GM19467 (cell line): Measurements from ENCODE around the gene PER3.
"Not testable (repeated sequence)": the region's sequence is repeated elsewhere in the genome, so short reads cannot be mapped to it uniquely, and the experiment has no call there.

Experiments
- ATAC-seq: cut with Tn5 transposase; IDR thresholded peaks from one replicate; pipeline ENCODE4 v1.9.1; 2021; ENCODE audit warnings: mild to moderate bottlenecking, moderate library complexity; ENCODE audit not compliant: unreplicated experiment

Gene PER3

DNA sequence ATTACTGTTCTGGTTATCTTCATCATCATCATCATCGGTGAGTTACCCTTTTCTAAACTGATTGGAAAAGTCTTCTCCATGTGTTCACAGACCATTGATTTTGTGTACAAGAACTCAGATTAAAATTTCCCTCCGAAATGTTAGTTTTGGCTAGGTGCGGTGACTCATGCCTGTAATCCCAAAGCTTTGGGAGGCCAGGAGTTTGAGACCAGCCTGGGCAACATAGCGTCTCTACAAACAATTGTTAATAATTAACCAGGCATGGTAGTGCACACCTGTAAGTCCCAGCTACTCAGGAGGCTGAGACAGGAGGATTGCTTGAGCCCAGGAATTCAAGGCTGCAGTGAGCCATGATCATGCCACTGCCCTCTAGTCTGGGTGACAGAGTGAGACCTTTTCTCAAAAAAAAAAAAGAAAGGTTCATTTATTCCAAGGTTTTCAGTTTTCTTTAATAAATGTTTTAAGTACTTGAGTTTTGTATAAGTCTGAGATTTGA, 5.9 kb upstream of the PER3 start:
- ATAC-seq = no peak

DNA sequence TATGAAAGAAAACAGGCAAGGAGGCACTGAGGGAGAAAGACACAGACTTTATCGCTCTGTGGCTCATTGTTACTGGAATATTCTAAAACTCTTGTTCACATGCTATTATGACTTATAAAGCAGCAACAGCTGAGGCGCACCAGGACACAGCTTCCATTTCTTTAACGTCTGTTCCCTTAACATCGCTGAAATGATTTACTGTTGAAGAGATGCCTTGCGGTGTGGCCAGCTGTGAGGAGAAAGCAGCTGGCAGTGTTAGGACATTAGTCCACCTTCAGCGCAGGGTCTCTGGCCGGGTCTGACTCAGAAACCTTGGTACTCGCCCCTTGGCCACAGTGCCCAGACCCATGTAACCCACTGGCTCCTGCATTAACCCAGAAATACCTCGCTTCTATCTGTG, 3.1 kb upstream of the PER3 start:
- ATAC-seq = no peak

DNA sequence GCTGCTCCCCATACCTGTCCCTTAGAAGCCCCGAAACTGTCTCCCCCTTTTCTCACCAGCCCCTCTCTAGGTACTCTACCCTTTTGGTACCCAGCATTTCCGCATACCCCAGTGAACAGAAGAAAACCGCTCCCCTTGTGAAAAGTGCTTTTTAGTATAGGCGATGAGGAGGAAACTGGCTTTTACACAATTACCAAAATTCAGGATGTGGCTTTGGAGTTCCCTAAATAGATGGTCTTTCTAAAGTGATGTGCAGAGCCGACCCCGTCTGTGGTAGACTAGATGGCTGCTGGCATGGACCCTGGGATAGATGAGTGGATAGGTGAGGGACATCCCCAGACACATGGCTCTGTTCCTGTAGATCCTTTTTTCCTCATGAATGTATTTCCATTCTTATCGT, 2.6 kb upstream of the PER3 start:
- no peak for ATAC-seq

DNA sequence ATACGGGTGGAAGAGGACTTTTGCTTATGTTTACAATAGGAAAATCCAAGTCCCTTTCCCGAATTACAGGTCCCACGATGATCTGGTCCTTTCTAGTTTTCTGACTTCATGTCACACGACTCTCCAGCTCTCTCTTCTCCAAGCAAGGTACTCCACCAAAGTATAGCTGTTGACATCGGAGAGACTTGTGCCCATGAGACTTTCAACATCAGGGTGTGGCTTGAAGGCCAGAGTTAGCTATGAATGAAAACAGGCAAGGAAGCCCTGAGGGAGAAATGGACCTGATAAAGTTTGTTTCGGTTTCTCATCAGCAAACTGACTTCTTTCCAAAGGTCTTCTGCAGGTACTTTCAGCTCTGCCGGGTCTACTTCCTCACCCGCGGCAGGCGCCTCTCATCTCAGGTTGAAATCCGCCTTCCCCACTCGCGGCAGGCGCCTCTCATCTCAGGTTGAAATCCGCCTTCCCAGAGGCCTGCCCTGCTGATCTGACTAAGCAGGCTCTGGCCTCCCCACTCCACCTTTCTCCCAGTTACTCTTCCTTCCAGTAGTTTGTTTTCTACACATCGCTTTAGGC, 2.1 kb upstream of the PER3 start:
- ATAC-seq = no peak

DNA sequence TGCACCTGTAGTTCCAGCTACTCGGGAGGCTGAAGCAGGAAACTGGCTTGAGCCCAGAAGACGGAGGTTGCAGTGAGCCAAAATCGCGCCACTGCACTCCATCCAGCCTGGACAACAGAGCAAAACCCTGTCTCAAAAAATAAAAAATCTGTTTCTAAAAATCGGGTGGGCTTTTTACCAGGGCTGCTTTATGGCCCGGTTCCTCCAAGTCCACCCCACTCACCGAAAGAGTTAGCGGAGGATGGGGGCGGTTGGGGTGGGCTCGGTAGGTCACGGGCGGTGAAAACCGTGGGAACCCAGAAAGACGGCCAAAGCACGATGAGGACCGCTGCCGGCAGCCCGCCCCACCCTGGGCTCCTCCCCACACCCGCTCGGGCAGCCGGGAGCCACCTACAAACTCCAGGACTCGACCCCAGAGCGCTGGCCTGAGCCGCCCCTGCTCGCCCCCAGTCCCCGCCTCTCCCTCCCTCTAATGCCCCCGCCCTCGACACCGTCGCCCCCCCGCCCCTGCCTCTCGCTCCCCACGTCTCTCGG, 846 bp upstream of the PER3 start:
- no peak for ATAC-seq

DNA sequence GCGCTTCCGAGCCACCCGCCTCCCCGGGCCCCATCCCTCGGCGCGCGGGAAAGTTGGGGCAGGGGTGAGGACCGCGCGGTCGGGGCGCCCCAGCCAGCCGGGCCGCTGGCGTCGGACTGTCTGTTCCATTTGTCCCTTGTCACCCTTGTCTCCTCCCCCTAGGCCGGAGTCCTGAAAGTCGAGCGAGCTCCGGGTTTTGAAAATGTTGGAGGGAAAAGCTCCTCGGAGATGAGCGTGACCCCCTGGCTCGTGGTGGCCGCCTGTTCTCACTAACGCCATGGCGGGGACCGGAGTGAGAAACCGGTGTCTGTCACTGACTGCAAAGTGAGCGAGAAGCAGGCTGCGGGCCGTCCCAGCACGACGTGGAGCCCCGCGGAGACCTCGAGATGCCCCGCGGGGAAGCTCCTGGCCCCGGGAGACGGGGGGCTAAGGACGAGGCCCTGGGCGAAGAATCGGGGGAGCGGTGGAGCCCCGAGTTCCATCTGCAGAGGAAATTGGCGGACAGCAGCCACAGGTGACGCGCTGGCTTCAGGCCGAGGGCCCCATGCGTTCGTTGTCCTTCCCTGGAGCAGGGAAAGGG, 491 bp downstream of the PER3 start:
- no peak for ATAC-seq

DNA sequence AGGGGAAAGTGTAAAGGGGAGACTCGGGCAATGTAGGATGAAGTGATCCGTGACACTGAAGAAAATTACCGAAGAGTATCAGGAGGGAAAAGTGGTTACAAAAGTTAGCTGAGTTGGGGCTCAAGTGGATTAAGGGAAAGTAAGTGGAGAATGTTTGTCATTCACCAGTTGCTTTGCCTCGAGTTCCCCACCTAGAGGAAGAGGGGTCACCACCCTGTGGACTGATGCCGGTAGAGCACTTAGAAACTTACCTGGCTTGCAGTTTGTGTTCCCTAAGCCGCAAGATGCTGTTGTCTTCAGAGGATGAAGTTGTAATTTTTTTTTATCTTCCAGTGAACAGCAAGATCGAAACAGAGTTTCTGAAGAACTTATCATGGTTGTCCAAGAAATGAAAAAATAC, 1.0 kb downstream of the PER3 start:
- no peak for ATAC-seq

DNA sequence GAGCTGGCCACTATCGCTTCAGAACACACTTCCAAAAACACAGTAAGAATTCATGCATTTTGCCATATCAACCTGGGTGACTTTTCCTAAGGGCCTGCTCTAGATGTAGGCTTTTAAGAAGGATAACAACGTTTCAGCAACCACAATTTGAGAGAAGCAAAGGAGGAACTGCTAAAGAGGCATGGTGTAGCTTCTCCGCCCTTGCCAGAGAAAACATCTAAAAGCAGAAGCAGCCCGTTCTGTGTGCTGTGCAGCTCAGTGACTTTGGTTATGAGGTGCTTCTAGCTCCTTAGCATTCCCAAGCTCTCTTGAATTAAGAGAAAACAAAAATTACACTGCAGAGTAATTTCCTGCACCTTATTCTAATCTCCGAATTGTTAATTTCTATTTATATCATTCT, 2.7 kb downstream of the PER3 start:
- no peak for ATAC-seq

DNA sequence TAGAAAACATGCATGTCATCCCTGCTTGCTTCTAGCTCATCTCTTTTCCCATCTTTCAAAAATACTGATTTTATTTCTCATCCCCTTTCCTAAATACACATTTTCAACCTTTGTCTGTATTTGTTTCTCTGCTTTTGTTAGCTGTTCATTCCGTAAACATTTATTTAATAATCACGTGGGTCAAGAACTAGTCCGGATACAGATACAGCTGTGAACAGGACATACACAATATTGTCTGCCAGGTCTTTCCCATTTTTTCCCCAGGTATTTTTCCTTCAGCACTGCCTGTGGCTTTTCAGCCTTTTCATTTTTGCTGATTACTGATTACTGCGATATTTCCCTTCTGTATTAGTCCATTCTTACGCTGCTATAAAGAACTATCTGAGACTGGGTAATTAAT, 5.7 kb downstream of the PER3 start:
- ATAC-seq = no peak

DNA sequence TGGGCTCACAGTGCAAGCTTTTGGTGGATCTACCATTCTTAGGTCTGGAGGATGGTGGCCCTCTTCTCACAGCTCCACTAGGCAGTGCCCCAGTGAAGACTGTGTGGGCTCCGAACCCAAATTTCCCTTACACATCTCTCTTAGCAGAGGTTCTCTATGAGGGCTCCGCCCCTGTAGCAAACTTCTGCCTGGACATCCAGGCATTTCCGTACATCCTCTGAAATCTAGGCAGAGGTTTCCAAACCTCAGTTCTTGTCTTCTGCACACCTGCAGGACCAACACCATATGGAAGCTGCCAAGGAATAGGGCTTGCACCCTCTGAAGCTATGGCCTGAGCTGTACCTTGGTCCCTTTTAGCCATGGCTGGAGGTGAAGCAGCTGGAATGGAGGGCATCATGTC, 6.9 kb downstream of the PER3 start:
- not testable (repeated sequence) for ATAC-seq

DNA sequence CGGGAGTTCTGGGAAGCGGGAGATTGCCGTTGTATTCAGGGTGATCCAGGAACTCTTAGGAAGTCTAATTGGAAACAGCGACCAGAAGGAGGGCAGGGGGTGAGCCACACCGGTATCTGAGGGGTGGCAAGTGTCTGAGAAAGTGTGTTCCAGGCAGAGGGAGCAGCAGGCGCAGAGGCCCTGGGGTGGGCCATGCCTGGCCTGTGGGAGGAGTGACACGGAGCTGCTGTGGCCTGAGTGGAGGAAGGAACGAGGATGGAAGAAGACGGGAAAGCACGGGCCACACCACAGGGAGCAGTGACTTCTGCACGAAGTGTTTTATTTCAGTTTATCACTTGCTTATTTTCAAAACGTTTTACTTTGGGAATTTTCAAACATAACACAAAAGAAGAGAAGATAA, 11.3 kb downstream of the PER3 start:
- ATAC-seq = no peak

DNA sequence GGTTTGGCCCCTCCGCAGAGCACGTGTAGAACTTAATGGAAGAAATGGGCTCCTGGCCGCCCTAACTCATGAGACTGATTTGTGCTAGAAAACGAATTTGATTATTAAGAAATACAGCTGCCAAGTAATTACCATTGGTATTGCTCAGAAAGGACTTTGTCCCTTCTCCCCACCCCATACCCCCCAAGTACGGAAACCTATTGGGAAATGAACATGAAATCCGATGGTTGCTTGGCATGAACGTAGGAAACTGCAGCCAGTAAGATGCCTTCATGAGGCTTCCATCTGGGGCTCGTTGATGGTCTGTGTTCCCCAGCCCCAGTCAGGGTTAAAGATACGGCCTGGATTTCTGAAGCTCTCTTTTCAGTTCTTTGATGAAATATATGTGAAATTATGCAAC, 21.4 kb downstream of the PER3 start:
- ATAC-seq = no peak

DNA sequence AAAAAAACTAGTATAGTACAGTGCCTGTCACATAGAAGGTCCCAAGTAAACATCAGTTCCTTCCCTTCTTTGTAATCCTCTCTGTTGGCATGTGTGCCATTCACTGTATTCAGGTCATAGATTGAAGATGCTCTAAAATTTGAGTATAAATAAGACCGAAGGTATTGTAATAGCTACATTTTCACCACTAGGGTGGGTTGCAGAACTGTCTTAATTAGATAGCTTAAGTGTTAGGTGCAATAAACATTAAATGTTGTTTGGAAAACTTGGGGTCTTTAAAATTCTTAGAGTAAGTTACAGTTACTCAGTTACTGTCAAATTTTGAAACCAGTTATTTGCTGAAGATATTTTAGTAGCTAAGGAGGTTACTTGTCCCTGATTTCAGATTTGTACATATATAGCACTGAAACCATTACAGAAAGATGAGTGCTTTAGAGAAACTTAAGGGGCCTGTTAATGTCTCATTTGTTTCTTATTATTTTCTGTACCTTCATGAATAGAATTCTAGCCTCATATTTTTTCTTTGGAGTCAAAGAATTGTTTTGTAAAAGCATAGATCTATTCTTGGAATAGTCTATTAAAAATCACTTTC, 24.3 kb downstream of the PER3 start:
- ATAC-seq = no peak

DNA sequence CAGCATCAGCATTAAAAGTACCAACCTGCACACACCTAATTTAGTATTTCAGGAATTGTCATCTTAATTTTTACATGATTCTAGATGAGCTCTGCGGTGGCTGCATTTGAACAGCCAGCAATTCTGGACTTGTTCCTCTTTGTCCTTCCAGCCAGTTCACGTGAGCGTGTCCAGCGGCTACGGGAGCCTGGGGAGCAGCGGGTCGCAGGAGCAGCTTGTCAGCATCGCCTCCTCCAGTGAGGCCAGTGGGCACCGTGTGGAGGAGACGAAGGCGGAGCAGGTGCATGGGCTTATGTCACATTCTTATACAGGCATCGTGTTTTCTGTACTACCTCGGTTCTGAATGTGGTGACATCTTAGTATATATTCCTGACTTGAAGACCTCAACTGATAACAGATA, 25.7 kb downstream of the PER3 start:
- no peak for ATAC-seq

DNA sequence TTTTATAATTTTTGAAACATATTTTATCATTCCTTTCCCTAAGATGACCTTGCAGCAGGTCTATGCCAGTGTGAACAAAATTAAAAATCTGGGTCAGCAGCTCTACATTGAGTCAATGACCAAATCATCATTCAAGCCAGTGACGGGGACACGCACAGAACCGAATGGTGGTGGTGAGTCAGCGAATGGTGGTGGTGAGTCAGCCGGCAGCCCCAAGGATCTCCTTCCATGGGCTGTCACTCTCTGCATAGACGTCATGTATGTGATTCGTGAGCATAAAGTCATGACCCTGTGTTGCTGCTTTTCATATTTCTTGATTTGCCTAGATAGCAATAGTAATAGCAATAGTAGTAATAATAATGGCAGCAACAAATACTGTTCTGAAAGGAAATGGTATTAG, 26.3 kb downstream of the PER3 start:
- no peak for ATAC-seq

DNA sequence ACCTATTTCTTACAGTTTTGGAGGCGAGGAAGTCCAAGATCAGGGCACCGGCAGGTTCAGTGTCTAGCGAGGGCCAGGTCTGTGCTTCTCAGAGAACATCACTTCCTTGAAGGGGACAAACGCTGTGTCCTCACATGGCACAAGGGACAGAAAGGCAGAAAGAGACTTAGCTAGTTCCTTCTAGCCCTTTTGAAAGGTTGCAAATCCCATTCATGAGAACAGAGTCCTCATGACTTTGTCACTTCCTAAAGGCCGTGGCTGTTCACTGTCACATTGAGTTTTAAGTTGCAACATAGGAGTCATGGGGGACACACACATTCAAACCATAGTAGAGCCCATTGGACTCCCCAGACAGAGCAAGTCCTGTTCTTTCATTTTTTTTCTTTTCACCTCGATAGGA, 27.4 kb downstream of the PER3 start:
- no peak for ATAC-seq

DNA sequence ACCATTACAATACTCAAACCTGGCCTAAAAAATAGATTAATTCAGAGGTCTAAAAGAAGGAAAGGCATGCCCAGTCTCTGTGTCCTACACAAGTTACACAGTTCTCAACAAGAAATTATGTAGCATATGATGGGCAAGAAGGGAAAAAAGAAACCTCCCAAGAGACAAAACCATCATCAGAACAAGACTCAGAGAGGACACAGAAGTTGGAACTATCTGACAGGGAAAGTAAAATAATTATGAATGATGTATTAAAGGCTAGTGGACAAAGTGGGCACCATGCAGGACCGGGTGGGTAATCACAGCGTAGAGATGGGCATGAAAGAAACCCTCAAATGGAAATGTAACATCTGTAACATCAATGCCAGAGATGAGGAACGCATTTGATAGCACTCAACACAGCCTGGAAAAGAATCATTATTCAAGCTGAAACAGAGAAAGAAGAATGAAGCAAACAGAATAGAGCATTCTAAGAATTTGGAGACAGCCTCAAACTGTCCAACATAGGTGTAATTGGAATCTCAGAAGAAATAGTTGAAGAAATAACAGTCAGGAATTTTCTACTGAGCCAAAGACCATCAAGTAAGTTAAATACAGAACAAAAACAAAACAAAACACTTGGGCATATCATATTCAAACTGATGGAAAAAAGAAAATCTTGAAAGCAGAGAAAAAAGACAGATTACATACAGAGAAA, 29.7 kb downstream of the PER3 start:
- no peak for ATAC-seq

DNA sequence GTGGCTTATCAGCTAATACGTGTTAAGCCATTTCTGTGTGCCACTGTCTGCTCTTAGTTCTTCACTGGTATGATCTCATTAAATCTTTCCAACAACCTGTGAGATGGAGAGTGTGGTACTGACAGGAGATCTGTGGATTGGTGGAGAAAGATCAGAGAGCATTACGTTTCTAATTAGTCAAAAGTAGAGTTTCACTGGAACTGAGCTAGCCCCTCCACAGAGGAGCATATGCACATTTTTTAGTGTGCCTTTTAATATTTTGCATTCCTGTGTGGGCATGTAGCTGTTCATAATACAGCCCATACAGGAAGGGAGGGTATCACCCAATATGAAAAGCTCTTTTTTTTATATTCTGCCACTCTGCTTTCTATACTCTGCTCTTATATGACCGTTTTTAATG, 37.2 kb downstream of the PER3 start:
- ATAC-seq = no peak

DNA sequence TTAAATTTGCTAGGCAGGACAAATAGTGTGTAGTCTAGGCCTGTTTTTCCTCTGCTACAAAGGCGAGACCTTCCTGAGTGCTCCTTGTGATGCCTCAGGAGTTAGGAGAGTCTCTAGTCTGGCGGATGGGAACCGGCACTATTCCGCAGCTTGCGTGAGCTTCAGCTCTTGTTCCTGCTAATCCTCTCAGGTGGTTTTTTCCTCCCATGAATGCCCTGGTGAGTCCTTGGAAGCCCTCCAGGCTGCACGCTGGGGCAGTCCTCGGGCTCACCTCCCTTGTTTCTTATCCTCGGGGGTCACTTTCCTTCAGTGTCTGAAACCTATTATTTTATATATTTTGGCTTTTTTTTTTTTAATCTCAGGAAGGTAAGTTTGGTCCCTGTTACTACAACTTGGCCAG, 40.6 kb downstream of the PER3 start:
- ATAC-seq = no peak

DNA sequence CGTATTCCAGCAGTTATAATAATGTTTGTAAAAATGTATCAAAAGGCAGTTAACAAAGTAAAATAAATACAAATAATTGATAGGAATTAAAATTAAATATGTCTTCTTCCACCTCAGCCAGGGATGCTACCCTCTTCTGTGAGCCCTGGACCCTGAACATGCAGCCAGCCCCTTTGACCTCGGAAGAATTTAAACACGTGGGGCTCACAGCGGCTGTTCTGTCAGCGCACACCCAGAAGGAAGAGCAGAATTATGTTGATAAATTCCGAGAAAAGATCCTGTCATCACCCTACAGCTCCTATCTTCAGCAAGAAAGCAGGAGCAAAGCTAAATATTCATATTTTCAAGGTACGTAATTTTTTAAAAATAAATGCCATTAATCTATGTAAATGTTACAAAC, 42.3 kb downstream of the PER3 start:
- ATAC-seq = no peak

DNA sequence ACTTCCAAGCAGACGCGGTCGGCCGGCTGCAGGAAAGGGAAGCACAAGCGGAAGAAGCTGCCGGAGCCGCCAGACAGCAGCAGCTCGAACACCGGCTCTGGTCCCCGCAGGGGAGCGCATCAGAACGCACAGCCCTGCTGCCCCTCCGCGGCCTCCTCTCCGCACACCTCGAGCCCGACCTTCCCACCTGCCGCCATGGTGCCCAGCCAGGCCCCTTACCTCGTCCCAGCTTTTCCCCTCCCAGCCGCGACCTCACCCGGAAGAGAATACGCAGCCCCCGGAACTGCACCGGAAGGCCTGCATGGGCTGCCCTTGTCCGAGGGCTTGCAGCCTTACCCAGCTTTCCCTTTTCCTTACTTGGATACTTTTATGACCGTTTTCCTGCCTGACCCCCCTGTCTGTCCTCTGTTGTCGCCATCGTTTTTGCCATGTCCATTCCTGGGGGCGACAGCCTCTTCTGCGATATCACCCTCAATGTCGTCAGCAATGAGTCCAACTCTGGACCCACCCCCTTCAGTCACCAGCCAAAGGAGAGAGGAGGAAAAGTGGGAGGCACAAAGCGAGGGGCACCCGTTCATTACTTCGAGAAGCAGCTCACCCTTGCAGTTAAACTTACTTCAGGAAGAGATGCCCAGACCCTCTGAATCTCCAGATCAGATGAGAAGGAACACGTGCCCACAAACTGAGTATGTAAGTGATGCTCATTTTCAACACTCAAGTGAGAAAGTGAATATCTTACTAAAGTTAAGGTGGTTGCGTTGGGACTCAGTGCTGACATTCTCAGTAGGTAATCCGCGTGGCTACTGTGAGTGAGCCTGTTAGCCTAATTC, 43.2 kb downstream of the PER3 start:
- ATAC-seq = no peak
